HG02610 (cell line): Measurements from ENCODE around the gene CYP3A4.
"Not testable (repeated sequence)": the region's sequence is repeated elsewhere in the genome, so short reads cannot be mapped to it uniquely, and the experiment has no call there.

Source experiments
- ATAC-seq: cut with Tn5 transposase; IDR thresholded peaks from one replicate; pipeline ENCODE4 v1.9.1; 2021; ENCODE audit warnings: mild to moderate bottlenecking, moderate library complexity; ENCODE audit not compliant: unreplicated experiment

The CYP3A4 gene

DNA sequence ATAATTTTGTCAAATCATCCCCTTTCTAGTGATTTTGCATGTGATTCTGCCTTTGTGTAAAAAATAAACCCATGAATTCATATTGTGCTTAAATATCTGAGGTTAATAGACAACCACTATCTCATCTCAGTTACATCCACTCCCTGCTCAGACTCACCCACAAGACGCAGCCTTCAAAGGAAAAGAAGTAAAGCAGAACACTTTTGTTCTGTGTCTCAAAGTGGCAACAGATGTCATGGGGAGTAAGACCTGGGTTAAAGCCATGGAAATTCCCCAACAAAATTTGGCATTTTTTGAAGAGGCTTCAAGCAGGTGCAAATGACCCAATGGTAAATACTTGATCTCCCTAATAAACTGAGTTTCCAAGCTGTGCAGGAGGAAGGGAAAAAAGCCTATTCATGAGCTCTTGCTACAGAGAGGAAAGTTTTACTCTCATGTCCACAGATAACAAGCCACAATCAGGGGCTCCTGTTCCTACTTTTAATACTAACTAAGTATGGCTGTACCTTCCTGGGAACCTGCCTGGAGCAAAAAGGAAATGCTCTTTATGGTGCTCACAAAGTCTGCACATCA lies 53.7 kb downstream of the CYP3A4 start:
- ATAC-seq: peak; percentile 66

- no peak for ATAC-seq
Measured at GRCh38 chr7:99729486-99730237, 54.3 kb downstream of the CYP3A4 start.

DNA sequence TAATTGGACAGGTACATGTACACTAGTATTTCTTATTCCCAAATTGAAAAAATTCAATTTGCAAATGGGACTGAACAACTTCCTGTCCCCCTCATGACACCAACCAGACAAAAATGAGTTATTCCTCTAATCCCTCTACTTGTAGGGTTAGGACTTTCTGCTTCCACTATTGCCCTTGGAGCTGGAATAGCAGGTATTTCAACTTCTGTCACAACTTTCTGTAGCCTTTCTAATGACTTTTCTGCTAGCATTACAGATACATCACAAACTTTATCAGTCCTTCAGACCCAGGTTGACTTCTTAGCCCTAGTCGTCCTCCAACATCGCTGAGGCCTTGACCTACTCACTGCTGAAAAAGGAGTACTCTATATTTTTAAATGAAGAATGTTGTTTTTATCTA lies 55.4 kb downstream of the CYP3A4 start:
- no peak for ATAC-seq

GRCh38 chr7:99723201-99723600 lies 60.8 kb downstream of the CYP3A4 start:
- not testable (repeated sequence) for ATAC-seq

DNA sequence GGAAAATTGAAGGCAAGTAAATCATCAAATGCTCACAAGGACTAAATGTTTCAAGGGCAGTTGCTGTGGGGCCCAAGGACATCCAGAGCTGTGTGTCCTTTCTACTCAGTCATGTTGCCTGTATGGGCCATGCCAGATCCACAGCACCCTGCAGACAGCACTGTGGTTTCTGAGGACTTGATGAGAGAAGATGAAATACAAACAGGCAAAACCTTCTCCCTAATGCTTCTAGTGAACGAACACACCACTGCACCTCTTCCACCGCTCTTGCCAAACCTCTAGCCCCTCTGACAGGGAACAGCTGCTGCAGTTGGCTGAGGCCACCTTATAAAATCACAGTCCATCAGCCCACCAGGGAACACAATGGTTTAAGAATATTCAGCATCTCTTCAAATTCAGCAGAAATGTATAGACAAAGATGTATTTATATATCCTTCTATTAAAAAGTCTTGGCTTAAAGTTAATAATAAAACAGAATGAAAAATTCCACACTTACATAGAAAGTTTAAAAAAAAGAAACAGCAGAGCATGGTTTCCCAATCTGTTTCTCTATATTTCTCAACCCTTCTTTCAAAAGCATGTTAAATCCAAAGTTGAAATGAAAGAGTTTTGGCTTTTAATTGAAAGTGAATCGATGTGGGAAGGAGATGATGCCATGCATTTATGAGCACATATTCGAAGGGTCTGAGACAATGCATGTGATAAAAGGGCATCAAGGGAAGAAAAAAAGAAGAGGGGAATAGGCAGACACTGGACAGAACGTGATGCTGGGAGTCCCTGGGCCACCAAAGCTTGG lies 63.0 kb downstream of the CYP3A4 start:
- ATAC-seq: no peak

DNA sequence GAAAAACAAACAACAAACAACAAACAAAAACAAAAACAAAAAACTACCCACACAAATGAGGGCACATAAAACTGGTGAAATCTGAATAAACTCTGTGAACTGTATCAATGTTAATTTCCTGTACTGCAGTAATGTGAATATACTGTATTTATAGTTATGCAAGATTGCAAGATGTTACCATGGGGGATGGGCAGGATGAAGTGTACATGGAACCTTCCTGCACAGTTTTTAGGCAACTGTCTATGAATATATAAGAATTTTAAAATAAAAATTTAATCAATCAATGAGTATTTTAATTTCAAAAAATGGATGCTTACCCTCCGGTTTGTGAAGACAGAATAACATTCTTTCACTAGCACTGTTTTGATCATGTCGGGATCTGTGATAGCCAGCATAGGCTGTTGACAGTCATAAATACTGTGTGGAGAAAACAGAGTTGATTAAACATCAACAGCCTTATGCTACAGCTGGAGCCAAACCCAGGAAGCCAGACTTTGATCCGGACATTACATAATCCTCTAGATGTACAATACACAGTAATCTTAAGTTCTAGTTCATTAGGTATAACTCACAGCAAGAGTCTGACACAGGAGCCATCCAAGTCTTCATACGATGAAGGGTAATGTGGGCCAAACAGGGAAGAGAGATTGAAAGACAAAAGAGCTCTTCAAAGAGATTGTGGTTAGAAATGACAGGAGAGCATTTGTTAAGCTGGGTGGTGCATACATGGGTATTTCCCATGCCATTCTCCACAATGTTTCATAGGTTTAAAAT lies 63.8 kb downstream of the CYP3A4 start:
- ATAC-seq: no peak

GRCh38 chr7:99713995-99714570 lies 69.9 kb downstream of the CYP3A4 start:
- ATAC-seq: no peak

DNA sequence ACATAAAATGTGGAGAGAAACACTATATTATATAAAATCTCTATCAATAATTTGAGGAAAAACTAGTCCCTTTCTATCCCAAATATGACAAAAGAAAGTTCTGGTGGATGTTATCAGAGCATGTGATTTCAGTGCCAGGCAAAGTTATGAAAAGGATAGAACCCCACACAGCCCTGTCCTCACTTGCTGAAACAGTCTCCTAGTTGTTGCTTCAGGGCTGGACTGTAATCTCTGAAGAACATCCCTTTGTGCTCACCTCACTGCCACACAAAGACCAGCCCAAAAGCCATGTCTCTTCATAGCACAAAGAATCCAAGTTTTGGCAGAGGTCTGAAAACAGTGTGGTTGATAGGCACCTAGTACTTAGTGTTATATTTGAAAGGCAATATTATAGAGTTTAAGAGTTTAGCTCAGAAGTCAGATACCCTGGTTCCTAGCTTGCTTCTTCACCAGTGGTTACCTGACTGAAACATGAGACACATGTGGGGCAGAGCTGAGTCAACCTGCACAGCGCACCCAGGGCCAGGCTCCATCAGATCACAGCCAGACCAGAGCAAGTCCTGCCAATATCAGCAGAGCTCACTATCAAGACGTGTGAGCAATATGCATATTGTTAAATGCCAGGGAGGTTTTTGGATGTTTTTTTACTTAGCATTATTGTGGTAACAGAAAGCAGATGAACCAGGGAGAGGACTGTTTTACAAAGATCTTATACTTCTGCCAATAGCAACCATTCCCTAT lies 74.0 kb downstream of the CYP3A4 start:
- no peak for ATAC-seq

GRCh38 chr7:99709260-99709659 lies 74.7 kb downstream of the CYP3A4 start:
- ATAC-seq: no peak

DNA sequence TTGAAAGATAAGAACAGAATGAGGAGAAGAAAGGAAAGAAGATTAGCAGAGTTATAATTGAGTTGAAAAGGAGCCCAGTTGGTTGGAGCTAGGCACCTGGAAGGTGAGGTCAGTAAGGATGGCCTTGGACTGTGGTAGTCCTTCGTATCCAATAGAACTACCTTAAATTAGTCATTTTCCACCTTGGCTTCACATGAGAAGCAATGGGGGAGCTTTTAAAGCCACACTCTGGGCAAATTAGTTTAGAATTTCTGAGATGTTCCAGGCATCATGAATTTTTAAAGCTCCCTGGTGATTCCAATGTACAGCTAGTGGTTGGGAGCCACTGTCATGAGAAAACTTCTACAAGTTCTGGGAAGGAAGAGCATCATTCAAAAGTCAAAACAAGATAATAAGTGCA lies 76.9 kb downstream of the CYP3A4 start:
- ATAC-seq: no peak
